ENCODE measurements around the gene GCNT2.
"Not testable (repeated sequence)": the region's sequence is repeated elsewhere in the genome, so short reads cannot be mapped to it uniquely, and the experiment has no call there.

GCNT2 gene

DNA sequence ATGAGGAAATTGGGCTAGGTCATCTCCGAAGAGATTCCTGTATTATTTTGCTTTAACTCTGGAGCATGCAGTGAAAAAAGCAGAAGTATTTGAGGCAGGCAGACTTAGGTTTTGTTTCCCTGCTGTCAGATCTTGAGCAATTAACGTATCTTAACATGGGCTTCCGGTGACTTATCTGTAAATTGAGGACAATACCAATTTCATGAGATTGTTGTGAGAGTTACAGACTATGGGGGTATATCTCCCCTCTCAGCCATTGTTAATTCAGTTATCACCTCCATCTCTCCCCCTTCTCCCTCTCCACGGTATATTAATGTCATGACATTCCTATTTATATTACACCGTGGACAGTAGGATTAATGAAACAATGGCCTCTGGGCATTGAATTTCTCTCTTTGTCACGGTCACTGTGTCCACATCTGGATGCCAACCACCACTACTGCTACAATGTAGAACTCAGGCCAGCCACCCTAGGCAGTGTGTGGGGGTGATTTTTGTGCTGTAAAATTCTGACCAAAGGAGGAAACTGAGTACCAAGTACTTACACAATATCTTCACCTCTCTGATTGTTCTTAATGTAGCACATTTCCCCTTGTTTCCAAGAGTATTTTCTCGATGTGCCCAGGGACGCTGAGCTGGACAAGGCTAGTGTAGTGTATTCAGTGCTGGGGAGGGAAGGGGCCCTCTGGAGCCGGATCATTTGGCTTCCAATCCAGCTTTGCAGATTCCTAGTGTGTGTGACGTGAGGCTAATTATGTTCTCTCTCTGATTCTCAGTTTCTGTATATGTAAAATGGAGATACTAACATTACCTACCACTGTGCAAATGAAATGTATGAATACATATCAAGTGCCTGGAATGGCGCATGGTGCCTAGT is 77.2 kb downstream of the GCNT2 start:
- no peak overlapping the region for H3K4me3 ChIP-seq (ENCODE audit: insufficient read depth, low read depth, low read length)
- H3K9me3 ChIP-seq (ENCODE audit: control insufficient read depth, low read length): no peaks in the 10 kb centered on the region
- no peak overlapping the region for H3K27ac ChIP-seq (ENCODE audit: insufficient read depth, low read depth, low read length, poor library complexity, severe bottlenecking)
- no peaks in the 10 kb centered on the region for H3K27me3 ChIP-seq (ENCODE audit: control insufficient read depth, insufficient read depth, low read length, poor library complexity, severe bottlenecking)
- H3K36me3 ChIP-seq (ENCODE audit: control insufficient read depth, insufficient read depth, low read length): no peaks in the 10 kb centered on the region
- 88 to 92% methylated on average over 9 to 11 of the region's 11 CpGs for WGBS, 2 experiments
- H3K4me1 ChIP-seq (ENCODE audit: control insufficient read depth, insufficient read depth, low read length): peaks cover 16% of the 10 kb centered on the region

DNA sequence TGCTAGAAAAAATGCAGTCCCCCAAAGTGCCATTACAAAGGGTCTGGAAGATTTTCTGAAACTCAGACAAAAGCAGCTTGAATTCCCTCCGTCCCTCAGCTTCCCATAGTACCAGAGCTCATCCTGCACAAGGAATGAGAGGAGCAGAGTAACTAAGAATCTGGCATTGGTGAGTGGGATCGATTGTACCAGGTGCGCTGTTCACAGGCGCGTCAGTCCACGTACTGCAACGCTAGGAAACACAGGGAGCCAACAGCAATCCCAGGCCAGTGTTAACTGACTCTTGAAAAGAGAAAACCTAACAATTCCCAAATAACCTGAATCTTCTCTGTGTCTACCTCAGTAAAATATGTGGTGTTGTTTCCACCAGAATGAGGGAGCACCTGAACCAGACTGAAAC is 77.9 kb downstream of the GCNT2 start:
- WGBS, 2 experiments: 90 to 94% methylated on average over 7 of the region's 7 CpGs
- Histone ChIP-seq H3K9me3 (ENCODE audit: control insufficient read depth, low read length) (no peaks in the 10 kb centered on the region), H3K4me3 (ENCODE audit: insufficient read depth, low read depth, low read length) (no peak overlapping the region), H3K36me3 (ENCODE audit: control insufficient read depth, insufficient read depth, low read length) (no peaks in the 10 kb centered on the region), H3K27ac (ENCODE audit: insufficient read depth, low read depth, low read length, poor library complexity, severe bottlenecking) (no peak overlapping the region), H3K27me3 (ENCODE audit: control insufficient read depth, insufficient read depth, low read length, poor library complexity, severe bottlenecking) (no peaks in the 10 kb centered on the region), H3K4me1 (ENCODE audit: control insufficient read depth, insufficient read depth, low read length) (peaks cover 16% of the 10 kb centered on the region)

DNA sequence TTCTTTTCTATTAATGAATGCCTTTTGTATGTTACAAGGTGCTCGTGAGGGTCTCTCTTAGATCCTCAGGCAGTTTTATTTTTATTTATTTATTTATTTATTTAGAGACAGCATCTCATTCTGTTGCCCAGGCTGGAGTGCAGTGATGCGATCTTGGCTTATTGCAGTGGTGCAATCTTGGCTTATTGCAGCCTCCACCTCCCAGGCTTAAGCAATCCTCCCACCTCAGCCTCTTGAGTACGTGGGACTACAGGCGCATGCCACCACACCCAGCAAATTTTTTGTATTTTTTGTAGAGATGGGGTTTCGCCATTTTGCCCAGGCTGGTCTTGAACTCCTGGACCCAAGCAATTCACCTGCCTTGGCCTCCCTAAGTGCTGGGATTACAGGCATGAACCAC is 79.5 kb downstream of the GCNT2 start:
- peaks cover 16% of the 10 kb centered on the region for H3K4me1 ChIP-seq (ENCODE audit: control insufficient read depth, insufficient read depth, low read length)
- 81 to 85% methylated on average over 4 of the region's 5 CpGs for WGBS, 2 experiments
- not testable (repeated sequence) for H3K36me3 ChIP-seq (ENCODE audit: control insufficient read depth, insufficient read depth, low read length); H3K9me3 ChIP-seq (ENCODE audit: control insufficient read depth, low read length); H3K27me3 ChIP-seq (ENCODE audit: control insufficient read depth, insufficient read depth, low read length, poor library complexity, severe bottlenecking); H3K27ac ChIP-seq (ENCODE audit: insufficient read depth, low read depth, low read length, poor library complexity, severe bottlenecking); H3K4me3 ChIP-seq (ENCODE audit: insufficient read depth, low read depth, low read length)

DNA sequence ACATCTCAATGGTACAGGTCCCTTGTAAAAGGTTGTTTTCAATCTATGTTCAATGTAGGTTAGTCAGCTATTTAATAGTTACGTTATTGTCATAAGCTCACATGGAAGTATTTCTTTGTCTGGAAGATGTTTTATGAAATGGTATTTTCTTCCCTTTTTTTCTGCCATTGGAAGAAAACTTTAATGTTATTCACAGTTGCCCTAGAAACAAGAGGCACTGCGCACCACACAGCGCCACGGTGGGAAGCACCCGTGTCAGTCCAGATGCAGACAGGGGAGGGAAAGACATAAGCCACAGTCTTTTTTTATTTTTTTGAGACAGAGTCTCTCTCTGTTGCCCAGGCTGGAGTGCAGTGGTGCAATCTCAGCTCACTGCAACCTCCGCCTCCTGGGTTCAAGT is 82.1 kb downstream of the GCNT2 start:
- H3K4me3 ChIP-seq (ENCODE audit: insufficient read depth, low read depth, low read length): no peak overlapping the region
- 94 to 97% methylated on average over 6 of the region's 6 CpGs for WGBS, 2 experiments
- H3K9me3 ChIP-seq (ENCODE audit: control insufficient read depth, low read length): no peaks in the 10 kb centered on the region
- H3K36me3 ChIP-seq (ENCODE audit: control insufficient read depth, insufficient read depth, low read length): no peaks in the 10 kb centered on the region
- H3K27ac ChIP-seq (ENCODE audit: insufficient read depth, low read depth, low read length, poor library complexity, severe bottlenecking): no peak overlapping the region
- peaks cover 15% of the 10 kb centered on the region for H3K4me1 ChIP-seq (ENCODE audit: control insufficient read depth, insufficient read depth, low read length)
- no peaks in the 10 kb centered on the region for H3K27me3 ChIP-seq (ENCODE audit: control insufficient read depth, insufficient read depth, low read length, poor library complexity, severe bottlenecking)

DNA sequence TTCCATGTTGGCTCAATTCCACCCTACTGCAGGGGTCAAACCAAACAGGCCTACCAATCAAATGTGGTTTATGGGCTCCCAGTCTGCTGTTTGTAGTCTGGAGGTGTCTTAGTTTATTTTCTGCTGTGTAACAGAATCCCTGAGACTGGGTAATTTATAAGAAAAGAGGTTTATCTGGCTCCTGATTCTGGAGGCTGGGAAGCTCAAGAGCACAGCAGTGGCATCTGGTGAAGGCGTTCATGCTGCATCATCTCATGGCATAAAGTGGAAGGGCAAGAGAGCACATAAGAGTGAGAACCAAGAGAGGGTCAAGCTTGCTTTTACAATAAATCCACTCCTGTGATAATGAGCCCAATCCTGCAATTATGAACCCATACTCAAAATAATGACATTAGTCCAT is 87.9 kb downstream of the GCNT2 start:
- H3K9me3 ChIP-seq (ENCODE audit: control insufficient read depth, low read length): no peaks in the 10 kb centered on the region
- H3K4me3 ChIP-seq (ENCODE audit: insufficient read depth, low read depth, low read length): no peak overlapping the region
- H3K36me3 ChIP-seq (ENCODE audit: control insufficient read depth, insufficient read depth, low read length): no peaks in the 10 kb centered on the region
- H3K27ac ChIP-seq (ENCODE audit: insufficient read depth, low read depth, low read length, poor library complexity, severe bottlenecking): no peak overlapping the region
- 92 to 100% methylated on average over 1 of the region's 1 CpG for WGBS, 2 experiments
- H3K4me1 ChIP-seq (ENCODE audit: control insufficient read depth, insufficient read depth, low read length): no peaks in the 10 kb centered on the region
- H3K27me3 ChIP-seq (ENCODE audit: control insufficient read depth, insufficient read depth, low read length, poor library complexity, severe bottlenecking): no peaks in the 10 kb centered on the region

DNA sequence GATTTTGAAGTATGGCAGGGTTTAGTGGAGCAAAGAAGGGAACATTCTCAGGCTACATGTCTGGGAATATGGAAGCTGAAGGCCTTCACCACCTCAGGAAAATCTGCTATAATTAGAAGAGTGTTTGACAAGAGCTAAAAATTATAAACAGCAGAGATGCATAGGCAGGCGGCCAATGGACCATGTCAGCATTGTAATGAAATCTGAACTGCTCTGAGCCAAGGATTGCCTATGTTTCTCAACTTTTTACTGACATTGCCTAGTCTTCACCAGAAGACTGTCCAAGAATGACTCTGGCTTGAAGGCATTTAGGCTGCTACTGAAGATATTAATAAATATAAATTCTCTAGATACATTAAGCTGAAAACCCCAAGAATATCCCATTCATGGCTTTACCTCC is 89.1 kb downstream of the GCNT2 start:
- no peak overlapping the region for H3K27ac ChIP-seq (ENCODE audit: insufficient read depth, low read depth, low read length, poor library complexity, severe bottlenecking)
- H3K4me3 ChIP-seq (ENCODE audit: insufficient read depth, low read depth, low read length): no peak overlapping the region
- no peaks in the 10 kb centered on the region for H3K4me1 ChIP-seq (ENCODE audit: control insufficient read depth, insufficient read depth, low read length)
- 95 to 100% methylated on average over 1 of the region's 1 CpG for WGBS, 2 experiments
- no peaks in the 10 kb centered on the region for H3K9me3 ChIP-seq (ENCODE audit: control insufficient read depth, low read length)
- no peaks in the 10 kb centered on the region for H3K36me3 ChIP-seq (ENCODE audit: control insufficient read depth, insufficient read depth, low read length)
- H3K27me3 ChIP-seq (ENCODE audit: control insufficient read depth, insufficient read depth, low read length, poor library complexity, severe bottlenecking): no peaks in the 10 kb centered on the region

DNA sequence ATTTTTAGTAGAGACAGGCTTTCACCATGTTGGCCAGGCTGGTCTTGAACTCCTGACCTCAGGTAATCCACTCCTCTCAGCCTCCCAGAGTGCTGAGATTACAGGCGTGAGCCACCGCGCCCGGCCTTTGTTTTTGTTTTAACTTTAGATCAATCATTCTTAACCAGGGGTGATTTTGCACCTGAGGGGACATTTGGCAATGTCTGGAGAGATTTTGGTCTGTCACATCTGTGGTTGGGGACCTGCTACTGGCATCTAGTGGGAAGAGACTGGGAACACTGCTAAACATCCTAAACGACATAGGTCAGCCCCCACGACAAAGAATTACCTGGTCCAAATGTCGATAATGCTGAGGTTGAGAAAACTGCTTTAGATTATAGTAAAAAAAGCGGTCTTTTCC is 91.0 kb downstream of the GCNT2 start:
- H3K36me3 ChIP-seq (ENCODE audit: control insufficient read depth, insufficient read depth, low read length): no peaks in the 10 kb centered on the region
- 83 to 89% methylated on average over 6 to 7 of the region's 8 CpGs for WGBS, 2 experiments
- H3K27me3 ChIP-seq (ENCODE audit: control insufficient read depth, insufficient read depth, low read length, poor library complexity, severe bottlenecking): no peaks in the 10 kb centered on the region
- H3K9me3 ChIP-seq (ENCODE audit: control insufficient read depth, low read length): no peaks in the 10 kb centered on the region
- H3K4me3 ChIP-seq (ENCODE audit: insufficient read depth, low read depth, low read length): no peak overlapping the region
- H3K4me1 ChIP-seq (ENCODE audit: control insufficient read depth, insufficient read depth, low read length): no peaks in the 10 kb centered on the region
- H3K27ac ChIP-seq (ENCODE audit: insufficient read depth, low read depth, low read length, poor library complexity, severe bottlenecking): no peak overlapping the region

DNA sequence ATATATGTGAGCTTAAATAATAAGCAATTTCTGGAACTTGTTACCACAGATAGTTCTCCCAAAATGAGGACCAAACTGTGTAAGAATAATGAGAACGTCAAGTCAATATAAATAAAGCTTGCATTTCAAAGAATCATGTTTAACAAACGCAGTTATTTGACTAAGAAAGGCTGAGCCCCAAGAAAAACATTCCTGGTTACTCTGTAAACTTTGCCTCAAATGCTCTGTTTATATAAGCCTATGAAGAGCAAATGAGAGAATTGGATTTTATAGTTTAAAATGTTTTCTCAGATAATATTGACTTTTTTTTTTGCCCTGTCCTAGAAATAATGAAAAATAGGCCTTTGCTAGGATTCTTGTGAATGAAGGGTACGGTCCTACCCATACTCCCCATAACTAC is 91.9 kb downstream of the GCNT2 start:
- 79 to 85% methylated on average over 2 to 3 of the region's 3 CpGs for WGBS, 2 experiments
- Histone ChIP-seq H3K4me1 (ENCODE audit: control insufficient read depth, insufficient read depth, low read length) (no peaks in the 10 kb centered on the region), H3K4me3 (ENCODE audit: insufficient read depth, low read depth, low read length) (no peak overlapping the region), H3K9me3 (ENCODE audit: control insufficient read depth, low read length) (no peaks in the 10 kb centered on the region), H3K27me3 (ENCODE audit: control insufficient read depth, insufficient read depth, low read length, poor library complexity, severe bottlenecking) (no peaks in the 10 kb centered on the region), H3K36me3 (ENCODE audit: control insufficient read depth, insufficient read depth, low read length) (no peaks in the 10 kb centered on the region), H3K27ac (ENCODE audit: insufficient read depth, low read depth, low read length, poor library complexity, severe bottlenecking) (no peak overlapping the region)

DNA sequence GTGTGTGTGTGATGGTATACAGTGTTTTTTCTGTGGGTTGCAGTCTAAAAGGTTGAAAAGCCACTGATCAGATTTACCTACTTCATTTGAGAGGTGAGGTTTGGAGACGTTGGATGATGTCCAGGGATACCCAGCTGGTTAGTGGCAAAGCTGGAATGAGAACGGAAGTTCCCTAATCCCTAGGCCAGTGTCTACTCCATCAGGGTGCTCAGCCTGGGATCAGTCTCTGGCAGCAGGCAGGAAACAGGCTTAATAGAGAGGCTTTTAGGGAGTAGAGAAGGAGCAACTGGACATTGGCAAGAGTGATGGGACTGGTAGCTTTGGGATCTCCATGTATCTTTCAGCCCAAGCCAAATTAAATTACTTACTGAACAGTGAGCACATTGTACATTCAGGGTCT is 92.6 kb downstream of the GCNT2 start:
- Histone ChIP-seq H3K9me3 (ENCODE audit: control insufficient read depth, low read length) (no peaks in the 10 kb centered on the region), H3K4me3 (ENCODE audit: insufficient read depth, low read depth, low read length) (no peak overlapping the region), H3K4me1 (ENCODE audit: control insufficient read depth, insufficient read depth, low read length) (no peaks in the 10 kb centered on the region), H3K36me3 (ENCODE audit: control insufficient read depth, insufficient read depth, low read length) (no peaks in the 10 kb centered on the region), H3K27me3 (ENCODE audit: control insufficient read depth, insufficient read depth, low read length, poor library complexity, severe bottlenecking) (no peaks in the 10 kb centered on the region), H3K27ac (ENCODE audit: insufficient read depth, low read depth, low read length, poor library complexity, severe bottlenecking) (no peak overlapping the region)
- WGBS, 2 experiments: 85 to 90% methylated on average over 2 of the region's 2 CpGs

DNA sequence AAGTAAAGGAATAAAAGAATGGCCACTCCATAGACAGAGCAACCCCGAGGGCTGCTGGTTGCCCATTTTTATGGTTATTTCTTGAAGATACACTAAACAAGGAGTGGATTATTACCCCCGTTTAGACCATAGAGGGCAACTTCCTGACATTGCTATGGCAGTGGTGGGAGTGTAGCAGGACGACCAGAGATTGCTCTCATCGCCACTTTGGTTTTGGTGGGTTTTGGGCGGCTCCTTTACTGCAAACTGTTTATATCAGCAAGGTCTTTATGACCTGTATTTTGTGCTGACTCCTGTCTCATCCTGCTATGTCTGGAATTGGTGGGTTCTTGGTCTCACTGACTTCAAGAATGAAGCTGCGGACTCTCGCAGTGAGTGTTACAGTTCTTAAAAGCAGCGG is 94.5 kb downstream of the GCNT2 start:
- WGBS, 2 experiments: 91% methylated on average over 8 of the region's 8 CpGs
- H3K27me3 ChIP-seq (ENCODE audit: control insufficient read depth, insufficient read depth, low read length, poor library complexity, severe bottlenecking): no peaks in the 10 kb centered on the region
- no peaks in the 10 kb centered on the region for H3K36me3 ChIP-seq (ENCODE audit: control insufficient read depth, insufficient read depth, low read length)
- H3K4me3 ChIP-seq (ENCODE audit: insufficient read depth, low read depth, low read length): no peak overlapping the region
- H3K27ac ChIP-seq (ENCODE audit: insufficient read depth, low read depth, low read length, poor library complexity, severe bottlenecking): no peak overlapping the region
- H3K4me1 ChIP-seq (ENCODE audit: control insufficient read depth, insufficient read depth, low read length): no peaks in the 10 kb centered on the region
- no peaks in the 10 kb centered on the region for H3K9me3 ChIP-seq (ENCODE audit: control insufficient read depth, low read length)

All from ectodermal cell (in vitro differentiated cells).